GM19023 (cell line): ENCODE results near the gene MOB2.
"Not testable (repeated sequence)": the region's sequence is repeated elsewhere in the genome, so short reads cannot be mapped to it uniquely, and the experiment has no call there.

Source experiments
- ATAC-seq: cut with Tn5 transposase; IDR thresholded peaks from one replicate; pipeline ENCODE4 v1.9.1; 2021; ENCODE audit warnings: mild to moderate bottlenecking, moderate library complexity; ENCODE audit not compliant: unreplicated experiment

The MOB2 gene

DNA sequence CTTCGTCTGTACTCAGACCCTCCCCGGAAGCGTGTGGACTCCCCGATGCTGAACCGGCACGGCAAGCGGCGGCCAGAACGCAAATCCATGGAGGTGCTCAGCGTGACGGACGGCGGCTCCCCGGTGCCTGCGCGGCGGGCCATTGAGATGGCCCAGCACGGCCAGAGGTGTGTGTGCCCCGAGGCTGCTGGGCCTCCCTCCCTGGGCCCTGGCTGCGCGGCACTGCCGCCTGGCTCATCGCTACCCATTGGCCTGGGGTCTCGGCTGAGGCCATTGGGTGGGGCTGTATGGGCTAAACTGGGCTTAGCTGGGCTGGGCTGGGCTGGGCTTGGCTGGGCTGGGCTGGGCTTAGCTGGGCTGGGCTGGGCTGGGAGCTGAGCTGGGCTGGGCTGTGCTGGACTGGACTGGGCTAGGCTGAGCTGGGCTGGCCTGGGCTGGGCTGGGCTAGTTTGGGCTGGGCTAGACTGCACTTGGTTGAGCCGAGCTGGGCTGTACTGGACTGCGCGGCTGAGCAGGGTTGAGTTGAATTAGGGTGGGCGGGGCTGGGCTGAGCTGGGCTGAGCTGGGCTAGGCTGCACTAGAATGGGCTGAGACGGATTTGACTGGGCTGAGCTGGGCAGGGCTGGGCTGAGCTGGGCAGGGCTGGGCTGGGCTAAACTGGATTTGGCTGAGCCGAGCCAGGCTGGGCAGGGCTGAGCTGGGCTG is 40.7 kb downstream of the MOB2 start:
- ATAC-seq = no peak

DNA sequence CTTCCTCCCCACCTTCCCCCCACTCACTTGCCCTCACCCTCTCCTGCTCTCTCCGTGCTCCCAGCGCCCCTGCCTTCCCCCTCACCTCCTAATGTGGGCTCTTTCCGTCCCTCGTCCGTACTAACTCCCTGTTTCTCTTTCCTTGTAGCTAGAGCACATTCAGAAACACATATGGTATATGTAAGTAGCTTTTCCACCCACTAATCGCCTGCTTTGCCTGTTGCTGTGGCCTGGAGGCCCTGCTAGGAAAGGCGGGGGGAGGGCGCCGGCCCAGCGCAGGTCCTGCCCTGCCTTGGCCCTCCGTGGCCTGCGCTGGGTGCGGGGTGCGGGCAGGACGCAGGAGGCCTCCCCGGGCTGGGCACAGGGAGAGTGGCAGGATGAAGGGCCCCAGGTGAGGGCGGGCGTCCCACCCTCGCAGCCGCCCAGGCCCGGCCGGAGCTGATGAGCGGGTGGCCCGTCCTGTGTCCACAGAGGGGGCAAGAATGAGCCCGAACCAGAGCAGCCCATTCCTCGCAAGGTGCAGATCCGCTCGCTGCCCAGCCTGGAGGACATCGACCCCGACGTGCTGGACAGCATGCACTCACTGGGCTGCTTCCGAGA is 41.7 kb downstream of the MOB2 start:
- ATAC-seq = no peak

DNA sequence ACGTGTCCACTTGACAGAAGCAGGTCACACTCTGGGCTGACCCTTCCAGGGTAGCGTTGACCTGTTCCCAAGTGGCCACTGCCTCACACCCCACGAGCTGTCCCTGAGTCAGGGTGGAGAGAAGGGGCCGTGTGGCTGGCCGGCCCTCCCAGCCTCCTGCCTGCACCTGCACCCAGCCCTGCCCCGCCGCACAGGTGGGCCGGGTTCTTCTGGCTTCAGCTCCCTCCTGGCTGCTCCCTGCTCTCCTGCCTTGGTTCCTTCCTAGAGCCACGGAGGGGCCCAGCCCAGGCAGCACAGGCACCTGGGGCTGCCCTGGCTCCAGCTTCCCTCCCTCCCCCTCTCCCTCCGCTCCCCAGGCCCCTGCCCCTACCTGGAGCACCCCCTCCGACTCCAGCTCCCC is 42.3 kb downstream of the MOB2 start:
- ATAC-seq = no peak

DNA sequence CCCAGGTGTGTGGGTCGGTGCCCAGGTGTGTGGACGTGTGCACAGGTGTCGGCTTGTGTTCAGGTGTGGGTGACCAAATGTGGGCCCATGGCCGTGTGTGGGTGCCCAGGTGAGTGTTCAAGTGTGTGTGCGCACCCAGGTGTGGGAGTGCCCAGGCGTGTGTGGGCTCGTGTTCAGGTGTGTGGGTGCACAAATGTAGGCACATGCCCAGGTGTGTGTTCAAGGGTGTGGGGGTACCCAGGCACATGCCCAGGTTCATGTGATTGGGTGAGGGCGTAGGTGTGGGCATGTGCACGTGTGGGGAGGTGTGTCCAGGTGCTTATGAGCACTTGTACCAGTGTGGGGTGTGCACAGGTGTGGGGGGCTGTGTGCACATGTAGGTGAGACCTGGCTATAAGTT is 42.8 kb downstream of the MOB2 start:
- no peak for ATAC-seq

DNA sequence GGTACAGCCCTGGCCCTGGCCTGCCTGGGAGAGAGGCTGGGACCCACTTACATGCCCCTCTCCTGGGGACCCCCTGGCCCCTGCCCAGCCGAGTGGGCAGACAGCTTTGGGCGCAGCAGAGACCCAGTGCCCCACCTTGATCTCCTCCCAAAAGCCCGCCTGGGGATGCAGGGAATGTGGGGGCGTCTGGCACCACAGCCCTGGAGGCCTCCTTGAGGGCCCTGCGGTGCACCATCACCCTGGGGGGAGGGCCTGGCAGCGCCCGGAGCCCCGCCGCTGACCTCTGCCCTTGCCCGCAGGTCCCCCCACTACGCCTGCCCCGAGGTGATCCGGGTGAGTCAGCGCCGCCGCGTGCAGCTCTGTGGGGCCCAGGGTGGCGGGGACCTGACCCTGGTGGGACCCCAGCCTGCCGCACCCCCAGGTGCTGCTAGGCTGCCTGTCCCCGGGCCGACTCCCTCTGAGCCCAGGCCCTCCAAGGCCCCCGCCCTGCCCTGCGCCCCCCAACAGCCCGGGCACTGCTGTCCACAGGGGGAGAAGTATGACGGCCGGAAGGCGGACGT is 43.7 kb downstream of the MOB2 start:
- no peak for ATAC-seq

DNA sequence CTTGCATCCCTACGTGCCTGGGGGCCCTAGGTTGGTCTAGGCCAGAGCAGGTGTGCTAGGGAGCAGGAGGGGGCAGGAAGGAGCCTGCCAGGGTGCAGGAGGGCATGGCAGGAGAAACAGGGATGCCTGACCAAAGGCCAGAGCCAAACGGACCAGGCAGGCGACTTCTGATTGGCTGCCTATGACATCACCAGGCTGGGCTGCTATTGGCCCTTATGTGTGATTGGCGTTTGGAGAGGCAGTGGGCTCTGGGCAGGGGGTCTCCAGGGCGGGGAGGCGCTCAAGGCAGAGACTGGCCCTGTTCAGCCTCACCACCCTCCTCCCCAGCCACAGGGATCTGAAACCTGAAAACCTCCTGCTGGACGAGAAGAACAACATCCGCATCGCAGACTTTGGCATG is 44.4 kb downstream of the MOB2 start:
- no peak for ATAC-seq

DNA sequence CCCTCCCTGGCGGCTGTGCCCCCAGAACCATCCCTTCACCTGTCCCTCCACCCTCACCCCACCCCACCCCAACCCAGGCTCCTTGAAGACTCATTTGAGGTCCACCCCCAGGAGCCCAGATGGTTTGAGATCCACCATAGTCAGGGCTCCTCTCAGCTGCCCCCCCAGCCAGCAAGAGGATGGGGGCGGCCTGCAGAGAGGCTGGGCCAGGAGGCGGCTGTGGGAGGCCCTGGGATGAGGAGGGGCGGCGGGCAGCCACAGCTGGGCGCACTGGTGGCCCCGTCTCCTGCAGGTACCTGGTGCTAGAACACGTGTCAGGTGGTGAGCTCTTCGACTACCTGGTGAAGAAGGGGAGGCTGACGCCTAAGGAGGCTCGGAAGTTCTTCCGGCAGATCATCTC is 46.1 kb downstream of the MOB2 start:
- no peak for ATAC-seq

DNA sequence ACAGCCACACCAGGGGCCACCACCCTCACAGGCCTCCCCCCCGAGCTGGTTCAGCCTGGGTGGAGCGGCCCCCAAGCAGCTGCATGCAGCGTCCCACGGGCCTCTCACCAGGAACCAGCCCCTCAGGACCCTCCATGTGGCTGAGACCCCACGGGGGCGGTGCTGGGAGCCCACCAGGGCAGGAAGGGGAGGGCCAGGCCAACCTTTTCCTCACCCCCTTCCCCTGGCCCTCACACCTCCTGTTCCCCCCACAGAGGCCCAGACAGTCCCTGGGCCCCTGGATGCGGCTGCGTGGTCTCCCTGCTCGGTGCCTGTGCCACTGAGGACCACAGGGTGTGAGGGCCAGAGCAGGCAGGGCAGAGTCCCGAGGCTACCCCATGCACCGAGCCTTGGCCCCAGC is 46.5 kb downstream of the MOB2 start:
- ATAC-seq = no peak

DNA sequence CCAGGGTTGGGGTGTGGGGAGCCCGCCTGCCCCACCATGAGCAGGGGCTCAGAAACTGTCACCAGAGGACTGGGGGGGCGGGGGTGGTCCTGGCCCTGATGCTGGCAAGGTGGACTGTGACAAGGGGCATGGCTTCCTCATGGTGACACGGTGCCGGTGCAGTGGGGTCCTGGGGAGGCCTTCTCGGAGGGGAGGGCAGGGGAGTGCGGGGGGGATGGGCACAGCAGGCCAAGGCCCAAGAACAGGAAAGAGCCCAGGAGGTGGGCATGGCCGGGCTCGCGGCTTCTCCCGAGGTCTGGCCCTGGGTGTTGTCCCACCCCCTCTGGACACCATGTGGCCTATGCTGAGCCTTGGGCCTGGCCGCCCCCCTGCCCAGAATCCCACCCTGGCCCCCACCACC is 47.2 kb downstream of the MOB2 start:
- ATAC-seq = no peak

DNA sequence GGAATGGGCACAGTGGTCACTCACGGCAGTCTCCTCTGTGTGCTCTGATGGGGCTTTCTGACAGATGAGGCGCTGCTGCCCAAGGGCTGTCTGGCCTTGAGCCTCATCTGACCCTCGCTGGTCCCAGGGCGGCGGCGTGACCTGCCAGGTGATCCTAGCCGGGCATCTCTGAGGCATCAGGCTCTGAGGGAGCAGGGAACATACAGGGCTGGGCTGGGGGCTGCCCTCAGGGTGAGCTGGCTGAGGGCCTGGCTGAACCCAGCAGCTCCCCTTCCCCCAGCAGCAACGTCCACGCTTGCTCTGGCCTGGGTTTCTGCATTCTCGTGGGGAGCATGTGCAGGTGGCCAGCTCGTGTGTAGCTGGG is 47.6 kb downstream of the MOB2 start:
- ATAC-seq = no peak

DNA sequence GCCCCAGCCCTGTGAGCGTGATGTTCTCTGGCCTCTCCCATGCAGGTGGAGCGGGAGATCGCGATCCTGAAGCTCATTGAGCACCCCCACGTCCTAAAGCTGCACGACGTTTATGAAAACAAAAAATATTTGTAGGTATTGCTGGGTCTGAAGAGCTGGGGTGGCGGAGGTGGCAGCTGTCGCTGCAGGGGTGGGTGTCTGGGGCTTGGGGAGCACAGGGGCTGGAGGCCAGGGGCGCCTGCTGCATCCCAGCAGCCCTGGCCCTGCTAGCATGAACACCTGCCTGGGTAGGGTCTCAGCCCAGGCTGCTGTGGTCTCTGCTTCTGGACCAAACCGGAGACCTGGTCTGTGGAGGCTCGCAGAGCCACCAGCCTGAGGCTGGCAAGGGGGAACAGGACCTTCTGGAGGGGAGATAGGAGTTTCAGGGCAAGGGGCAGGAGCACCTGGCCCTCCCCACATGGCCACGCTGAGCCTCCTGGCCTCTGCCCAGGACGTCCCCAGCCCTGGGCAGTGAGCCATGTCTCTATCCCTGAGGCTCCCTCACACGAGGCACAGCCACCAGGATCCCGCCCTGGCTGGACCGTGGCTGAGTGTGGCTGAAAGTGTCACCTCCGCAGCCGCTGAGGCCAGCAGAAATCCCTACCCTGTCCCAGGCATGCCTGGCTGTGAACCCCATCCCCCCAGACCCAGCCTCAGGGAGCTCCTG is 48.2 kb downstream of the MOB2 start:
- ATAC-seq = no peak

DNA sequence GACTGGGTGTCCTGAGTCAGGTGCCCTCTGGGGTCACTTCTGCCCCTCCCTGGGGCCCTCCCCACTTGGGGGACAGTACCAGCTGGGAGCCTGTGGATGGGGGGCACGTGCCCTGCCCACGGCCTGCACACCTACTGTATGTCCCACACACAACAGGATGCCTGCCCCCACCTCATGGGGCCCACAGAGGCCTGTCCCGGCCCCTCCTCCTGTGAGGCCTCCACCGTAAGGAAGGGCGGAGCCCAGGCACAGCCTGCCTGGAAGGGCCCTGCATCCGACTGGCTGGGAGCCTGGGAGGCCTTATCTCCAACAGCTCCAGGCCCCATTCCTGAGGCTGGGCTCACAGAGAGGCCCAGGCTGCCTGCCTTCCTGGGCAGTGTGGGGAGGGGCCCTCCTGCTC is 49.1 kb downstream of the MOB2 start:
- no peak for ATAC-seq

DNA sequence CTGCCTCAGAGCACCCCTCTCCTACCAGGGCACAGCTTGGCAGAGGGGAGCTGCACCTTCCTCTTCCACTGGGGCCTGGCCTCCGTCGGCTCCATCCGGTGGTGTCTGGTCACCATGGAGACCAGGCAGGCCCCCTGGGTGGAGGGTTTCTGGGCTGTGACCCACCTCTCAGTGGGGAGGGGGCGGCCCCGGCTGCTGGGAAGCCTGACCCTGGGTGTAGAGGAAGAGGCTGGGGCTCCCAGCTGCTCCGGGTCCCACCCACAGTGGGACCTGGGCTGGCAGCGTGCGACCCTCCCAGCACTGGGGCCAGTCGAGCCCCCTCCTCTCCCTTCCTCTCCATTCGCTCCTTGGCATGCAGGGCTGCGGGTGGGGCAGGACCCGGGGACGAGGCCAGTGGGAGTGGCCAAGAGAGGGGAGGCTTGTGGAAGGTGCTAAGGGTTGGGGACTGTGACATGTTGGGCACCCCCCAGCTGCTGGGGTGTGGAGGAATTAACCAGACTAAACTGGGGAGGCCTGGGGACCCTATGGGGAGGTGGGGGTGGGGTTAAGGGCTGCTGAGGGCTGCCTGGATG is 50.0 kb downstream of the MOB2 start:
- no peak for ATAC-seq

DNA sequence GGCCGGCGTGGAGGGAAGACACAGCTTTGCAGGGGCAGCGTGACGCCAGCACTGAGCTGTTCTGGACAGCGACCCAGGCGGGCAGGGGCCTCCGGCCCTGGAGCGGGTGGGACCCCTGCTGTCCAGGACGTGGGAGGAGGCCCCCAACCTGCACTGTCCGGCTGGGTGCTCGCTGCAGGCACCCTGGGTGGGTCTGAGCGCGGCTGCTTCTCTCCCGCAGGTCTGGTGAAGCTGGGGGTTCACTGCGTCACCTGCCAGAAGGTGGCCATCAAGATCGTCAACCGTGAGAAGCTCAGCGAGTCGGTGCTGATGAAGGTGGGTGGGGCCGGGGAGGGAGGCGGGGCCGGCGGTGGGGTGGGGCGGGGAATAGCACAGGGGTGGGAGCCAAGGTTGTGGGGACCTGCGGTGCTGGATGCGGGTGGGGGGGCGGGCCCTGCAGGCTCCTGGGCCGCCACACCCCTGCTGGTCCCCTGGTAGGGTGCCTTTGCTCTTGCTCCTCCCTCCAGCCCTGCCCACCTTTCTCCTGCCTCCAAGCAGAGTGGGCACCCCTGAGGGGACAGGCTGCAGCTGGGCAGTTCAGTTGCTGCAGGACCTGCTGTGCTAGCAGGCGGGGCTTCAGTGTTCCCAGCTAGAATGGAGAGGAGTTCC is 50.6 kb downstream of the MOB2 start:
- ATAC-seq = no peak

DNA sequence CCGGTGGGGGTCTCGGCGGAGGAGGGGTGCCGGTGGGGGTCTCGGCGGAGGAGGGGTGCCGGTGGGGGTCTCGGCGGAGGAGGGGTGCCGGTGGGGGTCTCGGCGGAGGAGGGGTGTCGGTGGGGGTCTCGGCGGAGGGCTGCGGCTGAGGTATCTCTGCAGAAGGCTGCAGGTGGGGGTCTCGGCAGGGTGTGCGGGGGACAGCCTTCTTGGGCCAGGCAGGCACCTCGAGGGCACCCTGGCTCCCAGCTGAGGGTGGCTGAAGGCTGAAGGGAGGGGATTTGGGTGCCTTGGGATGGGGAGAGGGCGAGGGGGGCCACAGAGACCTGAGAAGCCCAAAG is 51.1 kb downstream of the MOB2 start:
- not testable (repeated sequence) for ATAC-seq

DNA sequence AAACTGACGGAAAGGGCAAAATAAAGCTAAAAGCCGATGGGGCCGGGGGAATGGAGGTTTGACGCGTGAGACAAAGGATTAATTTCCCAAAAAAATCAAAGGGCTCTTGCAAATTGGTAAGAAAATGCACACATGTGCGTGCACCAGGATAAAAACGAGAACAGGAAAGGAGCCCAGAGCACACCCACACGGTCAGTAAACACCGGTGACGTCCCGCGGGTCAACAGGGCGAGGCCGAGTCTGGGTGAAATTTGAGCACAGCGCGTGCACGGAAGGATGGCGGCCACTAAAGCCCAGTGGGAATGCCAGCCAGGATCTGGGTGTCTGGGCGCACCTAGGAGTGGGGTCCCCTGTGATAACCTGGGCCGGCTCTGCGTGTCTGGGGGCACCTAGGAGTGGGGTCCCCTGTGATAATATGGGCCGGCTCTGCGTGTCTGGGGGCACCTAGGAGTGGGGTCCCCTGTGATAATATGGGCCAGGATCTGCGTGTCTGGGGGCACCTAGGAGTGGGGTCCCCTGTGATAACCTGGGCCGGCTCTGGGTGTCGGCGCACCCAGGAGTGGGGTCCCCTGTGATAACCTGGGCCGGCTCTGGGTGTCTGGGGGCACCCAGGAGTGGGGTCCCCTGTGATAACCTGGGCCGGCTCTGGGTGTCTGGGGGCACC is 52.5 kb downstream of the MOB2 start:
- ATAC-seq = no peak

DNA sequence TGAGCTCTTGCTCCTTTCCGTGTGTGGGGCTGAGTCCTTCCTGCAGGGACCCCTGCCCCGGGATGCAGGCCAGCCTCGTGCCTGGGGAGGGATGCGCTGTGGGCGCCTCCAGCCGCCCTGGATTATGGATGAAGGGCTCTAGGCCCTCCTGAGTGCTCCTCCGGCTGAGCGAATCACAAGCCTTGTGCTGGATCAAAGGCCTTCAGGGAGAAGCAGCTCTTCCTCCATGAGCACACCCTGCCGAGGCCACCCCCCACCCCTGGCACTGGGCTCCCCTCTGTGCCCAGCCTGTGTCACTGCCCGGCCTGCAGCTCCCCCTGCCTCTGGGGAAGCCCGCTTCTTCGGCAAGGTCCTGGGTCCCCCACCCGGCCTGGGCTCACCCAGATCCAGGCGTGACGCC is 53.0 kb downstream of the MOB2 start:
- ATAC-seq = no peak

DNA sequence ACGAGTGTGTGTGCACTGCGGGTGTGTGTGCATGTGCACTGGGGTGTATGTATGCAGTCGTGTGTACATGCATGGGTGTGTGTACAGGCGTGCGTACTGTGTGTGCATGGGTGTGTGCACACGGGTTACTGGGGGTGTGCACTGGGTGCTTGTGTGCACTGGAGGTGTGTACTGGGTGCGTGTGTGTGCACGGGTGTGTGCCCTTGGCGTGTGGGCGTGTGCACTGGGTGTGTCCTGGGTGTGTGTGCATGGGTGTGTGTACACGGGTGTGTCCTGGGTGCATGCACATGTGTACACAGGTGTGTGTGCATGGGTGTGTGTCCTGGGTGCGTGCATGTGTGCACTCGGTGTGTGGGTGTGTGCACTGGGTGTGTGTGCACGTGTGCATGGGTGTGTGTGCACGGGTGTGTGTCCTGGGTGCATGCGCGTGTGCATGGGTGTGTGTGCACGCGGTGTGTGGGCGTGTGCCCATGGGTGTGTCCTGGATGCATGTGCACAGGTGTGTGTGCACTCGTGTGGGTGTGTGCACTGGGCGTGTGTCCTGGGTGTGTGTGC is 57.7 kb downstream of the MOB2 start:
- ATAC-seq = no peak

DNA sequence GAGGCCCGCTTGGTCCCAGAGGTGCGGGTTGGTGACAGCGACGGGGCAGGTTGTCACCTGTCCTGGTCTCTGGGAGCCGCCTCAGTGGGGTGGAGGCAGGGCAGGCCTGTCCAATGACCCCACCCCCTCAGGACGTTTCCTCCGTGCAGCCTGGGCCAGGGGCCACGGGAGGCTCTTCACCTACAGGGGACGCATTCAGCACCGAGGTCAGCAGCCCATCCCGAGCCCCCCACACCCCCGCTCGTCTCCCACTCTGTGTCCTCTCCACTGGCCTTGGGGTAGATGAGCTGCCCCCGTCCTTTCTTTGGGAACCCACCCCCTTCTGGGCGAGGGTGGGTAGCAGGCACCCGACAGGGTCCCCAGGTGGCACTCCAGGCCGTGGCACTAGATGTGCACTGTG is 61.1 kb downstream of the MOB2 start:
- ATAC-seq = no peak

DNA sequence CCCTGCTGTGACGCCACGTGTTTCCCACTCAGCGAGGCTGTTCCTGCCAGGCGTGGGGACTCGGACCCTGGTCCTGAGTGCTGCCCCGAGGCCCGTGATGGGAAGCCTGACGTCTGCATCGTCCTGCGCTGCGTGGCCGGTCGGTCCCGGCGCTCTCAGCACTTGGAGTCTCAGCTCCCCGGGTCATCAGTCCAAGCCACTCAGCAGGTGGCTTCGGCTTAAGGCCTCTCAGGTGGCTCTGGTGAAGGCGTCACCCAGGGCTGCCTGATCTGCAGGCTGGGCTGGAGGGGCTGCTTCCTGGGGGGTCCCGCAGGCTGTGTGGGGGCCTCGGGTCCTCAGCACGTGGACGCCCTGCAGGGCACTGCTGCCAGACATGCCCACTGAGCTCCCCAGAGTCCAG is 61.6 kb downstream of the MOB2 start:
- no peak for ATAC-seq

DNA sequence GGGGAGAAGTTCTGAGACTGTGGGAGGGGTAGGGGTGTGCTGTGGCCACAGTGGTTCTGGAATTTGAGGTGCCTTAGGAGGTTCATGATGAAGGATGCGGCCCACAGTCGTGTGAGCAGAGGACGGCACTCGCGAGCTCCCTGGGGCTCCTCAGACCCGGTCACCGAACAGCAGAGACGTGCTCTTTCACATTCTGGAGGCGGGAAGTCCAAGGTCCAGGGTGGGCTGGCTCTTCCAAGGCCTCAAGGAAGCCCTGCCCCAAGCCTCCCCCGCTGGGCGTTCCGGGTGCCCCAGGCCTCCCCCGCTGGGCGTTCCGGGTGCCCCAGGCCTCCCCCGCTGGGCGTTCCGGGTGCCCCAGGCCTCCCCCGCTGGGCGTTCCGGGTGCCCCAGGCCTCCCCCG is 63.2 kb downstream of the MOB2 start:
- ATAC-seq = not testable (repeated sequence)
